Glutamatergic neuron (in vitro differentiated cells): ENCODE results near the gene SPATA20. TPM values are rescaled to one million over a fixed set of nuclear protein-coding genes. Genes with fewer than 3 reads are reported as not detected.

ENCODE experiments used
- DNase-seq: peaks from one replicate; pipeline ENCODE4 v3.0.0; 2022
- H3K27ac Mint-ChIP-seq: one replicate; pipeline ENCODE4 v1.8.0; 2020; ENCODE audit warnings: mild to moderate bottlenecking, mixed read lengths, inconsistent platforms; ENCODE audit not compliant: unreplicated experiment
- H3K27me3 Mint-ChIP-seq: one replicate; pipeline ENCODE4 v1.8.0; 2020; ENCODE audit warnings: mild to moderate bottlenecking, moderate library complexity, mixed read lengths, inconsistent platforms; ENCODE audit not compliant: unreplicated experiment
- H3K36me3 Mint-ChIP-seq: one replicate; pipeline ENCODE4 v1.8.0; 2020; ENCODE audit warnings: mild to moderate bottlenecking, mixed read lengths, inconsistent platforms; ENCODE audit not compliant: unreplicated experiment
- H3K4me1 Mint-ChIP-seq: one replicate; pipeline ENCODE4 v1.8.0; 2020; ENCODE audit warnings: mild to moderate bottlenecking, low read depth, mixed read lengths, inconsistent platforms; ENCODE audit not compliant: unreplicated experiment
- H3K4me3 Mint-ChIP-seq: one replicate; pipeline ENCODE4 v1.8.0; 2020; ENCODE audit warnings: mild to moderate bottlenecking, mixed read lengths, inconsistent platforms; ENCODE audit not compliant: unreplicated experiment
- H3K9me3 Mint-ChIP-seq: one replicate; pipeline ENCODE4 v1.8.0; 2020; ENCODE audit warnings: mild to moderate bottlenecking, moderate library complexity, mixed read lengths, inconsistent platforms; ENCODE audit not compliant: unreplicated experiment
- total RNA-seq: library from RNA; stranded (reverse); fragmentation: NEBNext Ultra II Directional; extraction: Animal tissue kit (Norgen Biotek cat#: 25700); gene quantifications from one replicate; pipeline ENCODE4 v1.2.1, GENCODE V29; 2021; ENCODE audit not compliant: unreplicated experiment
- TF ChIP-seq, protein P1 (sequence below): fragments of 200-600 bp; sonication (generic); IDR thresholded peaks from one replicate; pipeline ENCODE4 v1.5.0; 2021; ENCODE audit not compliant: partially characterized antibody, unreplicated experiment

SPATA20 gene
- total RNA-seq, 1 donor from 2014 or later = 14.0 TPM

DNA sequence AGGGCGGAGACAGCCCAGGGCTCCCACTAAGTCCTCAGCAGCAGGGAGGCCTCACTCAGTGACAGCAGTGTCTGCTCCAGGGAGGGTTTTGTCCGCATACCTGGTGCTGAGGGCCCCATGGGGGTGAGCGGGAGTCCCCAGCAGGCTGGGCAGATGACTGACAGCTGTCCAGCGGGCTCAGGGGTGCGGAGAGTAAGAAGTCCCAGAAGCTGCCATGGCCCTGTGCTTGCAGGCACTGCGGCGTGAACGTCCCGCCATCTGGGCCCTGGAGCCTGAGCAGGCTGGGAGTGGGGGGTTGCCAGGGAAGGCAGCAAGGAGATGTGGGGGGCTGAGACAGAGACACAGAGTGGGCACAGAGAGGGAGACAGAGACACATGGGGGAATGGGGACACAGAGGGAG lies 33.7 kb downstream of the SPATA20 start:
- Mint-ChIP-seq H3K36me3 (no peaks in the 10 kb centered on the region), H3K4me1 (peaks cover 11% of the 10 kb centered on the region), H3K27me3 (peaks cover 12% of the 10 kb centered on the region), H3K4me3 (peak overlapping the region; percentile 49), H3K27ac (no peak overlapping the region), H3K9me3 (peaks cover 13% of the 10 kb centered on the region)
- no peak for DNase-seq
- TF ChIP-seq, protein P1, sequence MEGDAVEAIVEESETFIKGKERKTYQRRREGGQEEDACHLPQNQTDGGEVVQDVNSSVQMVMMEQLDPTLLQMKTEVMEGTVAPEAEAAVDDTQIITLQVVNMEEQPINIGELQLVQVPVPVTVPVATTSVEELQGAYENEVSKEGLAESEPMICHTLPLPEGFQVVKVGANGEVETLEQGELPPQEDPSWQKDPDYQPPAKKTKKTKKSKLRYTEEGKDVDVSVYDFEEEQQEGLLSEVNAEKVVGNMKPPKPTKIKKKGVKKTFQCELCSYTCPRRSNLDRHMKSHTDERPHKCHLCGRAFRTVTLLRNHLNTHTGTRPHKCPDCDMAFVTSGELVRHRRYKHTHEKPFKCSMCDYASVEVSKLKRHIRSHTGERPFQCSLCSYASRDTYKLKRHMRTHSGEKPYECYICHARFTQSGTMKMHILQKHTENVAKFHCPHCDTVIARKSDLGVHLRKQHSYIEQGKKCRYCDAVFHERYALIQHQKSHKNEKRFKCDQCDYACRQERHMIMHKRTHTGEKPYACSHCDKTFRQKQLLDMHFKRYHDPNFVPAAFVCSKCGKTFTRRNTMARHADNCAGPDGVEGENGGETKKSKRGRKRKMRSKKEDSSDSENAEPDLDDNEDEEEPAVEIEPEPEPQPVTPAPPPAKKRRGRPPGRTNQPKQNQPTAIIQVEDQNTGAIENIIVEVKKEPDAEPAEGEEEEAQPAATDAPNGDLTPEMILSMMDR = no peak

DNA sequence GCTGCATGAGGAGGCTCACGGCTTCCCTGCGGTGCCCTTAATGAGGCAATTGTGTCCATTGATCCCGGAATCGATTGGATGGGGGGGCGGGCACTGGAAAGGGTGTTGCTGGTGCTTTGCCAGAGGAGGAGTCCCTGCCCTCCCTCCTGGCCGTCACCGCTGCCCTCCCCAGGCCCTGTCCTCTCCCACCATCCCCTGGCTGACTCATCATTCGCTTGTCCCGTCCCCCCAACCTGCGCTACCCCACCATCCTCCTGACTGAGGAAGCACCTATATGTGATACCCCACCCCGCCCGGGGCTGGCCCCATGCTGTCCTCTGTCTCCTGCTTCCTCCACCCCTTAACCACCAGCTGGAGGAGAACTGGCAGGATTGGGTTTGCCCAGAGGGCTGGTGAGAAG lies 34.3 kb downstream of the SPATA20 start:
- H3K9me3 Mint-ChIP-seq = peaks cover 13% of the 10 kb centered on the region
- TF ChIP-seq, protein P1 = no peak
- no peak overlapping the region for H3K27ac Mint-ChIP-seq
- H3K4me3 Mint-ChIP-seq = no peak overlapping the region
- no peaks in the 10 kb centered on the region for H3K36me3 Mint-ChIP-seq
- peaks cover 14% of the 10 kb centered on the region for H3K27me3 Mint-ChIP-seq
- no peak for DNase-seq
- peaks cover 11% of the 10 kb centered on the region for H3K4me1 Mint-ChIP-seq

DNA sequence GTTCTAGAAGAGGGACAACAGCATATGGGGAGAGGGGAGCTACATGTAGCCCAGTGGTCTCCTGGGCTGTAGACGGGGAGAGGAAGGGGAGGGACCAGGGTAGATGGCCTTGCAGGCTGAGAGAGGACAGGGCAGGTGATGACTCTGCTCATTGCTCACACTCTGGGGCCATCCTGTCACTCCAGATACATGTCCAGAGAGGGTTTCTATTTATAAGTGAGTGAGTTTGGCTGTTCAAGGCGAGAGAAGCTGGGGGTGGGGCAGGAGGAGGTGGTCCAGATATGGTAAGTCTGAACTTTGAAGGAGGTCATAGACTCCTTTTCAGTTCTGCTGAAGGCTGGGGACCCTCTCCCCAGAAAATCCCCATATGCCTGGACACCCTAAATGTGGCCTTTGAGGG lies 35.8 kb downstream of the SPATA20 start:
- Mint-ChIP-seq H3K9me3 (peaks cover 8% of the 10 kb centered on the region), H3K27ac (no peak overlapping the region), H3K4me1 (peaks cover 15% of the 10 kb centered on the region), H3K36me3 (no peaks in the 10 kb centered on the region), H3K27me3 (peaks cover 15% of the 10 kb centered on the region), H3K4me3 (no peak overlapping the region)
- DNase-seq = no peak
- TF ChIP-seq, protein P1 = no peak

DNA sequence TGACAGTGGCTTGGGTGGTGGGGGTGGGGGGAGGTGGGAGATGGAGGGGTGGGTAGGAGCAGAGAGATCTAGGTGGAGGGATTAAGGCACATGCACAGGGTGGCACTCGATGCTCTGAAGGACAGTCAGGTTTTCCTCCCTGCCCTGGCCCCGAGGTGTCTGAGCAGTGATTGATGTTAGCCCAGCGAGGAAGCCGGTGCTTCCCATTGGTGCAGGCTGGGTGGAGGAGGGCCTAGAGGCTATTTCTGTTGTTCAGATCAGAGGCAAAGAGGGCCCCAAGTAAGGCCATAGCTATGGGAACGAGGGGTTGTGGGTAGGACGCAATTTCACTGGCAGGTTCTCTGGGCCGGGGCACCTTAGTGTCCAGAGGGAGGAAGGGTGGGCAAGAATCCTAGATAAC lies 36.7 kb downstream of the SPATA20 start:
- Mint-ChIP-seq H3K4me1 (peaks cover 14% of the 10 kb centered on the region), H3K27me3 (peaks cover 15% of the 10 kb centered on the region), H3K9me3 (peaks cover 8% of the 10 kb centered on the region), H3K4me3 (peak overlapping the region; percentile 15), H3K27ac (no peak overlapping the region), H3K36me3 (no peaks in the 10 kb centered on the region)
- no peak for DNase-seq
- TF ChIP-seq, protein P1 = no peak

DNA sequence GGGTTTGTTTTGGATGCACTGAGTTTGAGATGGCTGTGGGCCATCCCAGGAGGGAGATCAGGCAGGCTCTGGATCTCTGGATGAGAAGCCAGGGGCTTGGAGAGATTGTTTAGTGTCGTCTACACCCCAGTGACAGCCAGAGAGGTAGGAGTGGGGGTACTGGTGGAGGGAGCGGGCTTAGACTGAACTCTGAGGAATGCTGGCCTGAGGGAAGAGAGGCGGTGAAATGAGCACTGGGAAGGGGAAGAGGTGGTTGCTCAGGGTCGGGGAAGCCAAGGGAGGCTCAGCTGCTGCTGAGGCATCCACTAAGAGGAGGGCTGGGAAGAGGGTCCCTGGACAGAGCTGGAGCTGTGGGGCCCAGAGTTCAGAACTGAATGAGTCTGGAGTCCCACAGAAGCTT lies 37.1 kb downstream of the SPATA20 start:
- H3K4me3 Mint-ChIP-seq = peak overlapping the region; percentile 15
- DNase-seq = no peak

More for the DNA sequence above, 37.1 kb downstream of the SPATA20 start:
- H3K27me3 Mint-ChIP-seq = peaks cover 13% of the 10 kb centered on the region
- H3K4me1 Mint-ChIP-seq = peaks cover 13% of the 10 kb centered on the region
- no peaks in the 10 kb centered on the region for H3K36me3 Mint-ChIP-seq
- TF ChIP-seq, protein P1 = no peak
- H3K9me3 Mint-ChIP-seq = peaks cover 7% of the 10 kb centered on the region
- H3K27ac Mint-ChIP-seq = no peak overlapping the region
